Suprapubic skin (tissue), 3 donors: ENCODE data around the gene ERAP2.

Experiments
- CTCF ChIP-seq, 2 donors: fragments of 200-600 bp in 1 of 2; fragments of 450-650 bp in 1 of 2; sonication (generic) in 1 of 2; IDR thresholded peaks; one replicate each; pipeline ENCODE4 v1.5.1; 2016 to 2019; ENCODE audit warnings: antibody characterized with exemption in 2 of 2, mild to moderate bottlenecking in 1 of 2, moderate library complexity in 1 of 2
- EP300 ChIP-seq: sonication (generic); formaldehyde crosslinking; IDR thresholded peaks from one replicate; pipeline ENCODE4 v1.6.1; 2017; ENCODE audit warnings: antibody characterized with exemption
- POLR2A ChIP-seq, 2 donors: fragments of 450-650 bp; IDR thresholded peaks; one replicate each; pipeline ENCODE4 v1.6.1; 2017; ENCODE audit warnings: antibody characterized with exemption in 2 of 2, mild to moderate bottlenecking in 2 of 2, moderate library complexity in 2 of 2

- TF ChIP-seq CTCF (IDR thresholded peaks at IDR 0.05) (no peak), POLR2A (IDR thresholded peaks at IDR 0.05) (no peak), EP300 (no peak)
These were observed 37.2 kb upstream of the ERAP2 start for GRCh38 chr5:96839071-96839592.
